SIG-M5 (cell line): Measurements from ENCODE around the gene PRSS33.

Experiments
- DNase-seq: peaks from one replicate; lab custom pipeline; 2025; lab: John Stamatoyannopoulos, UW

PRSS33 gene

GRCh38 chr16:2820836-2821486 is 33.6 kb upstream of the PRSS33 start:
- DNase-seq, result no peak

- DNase-seq, result no peak
Measured at GRCh38 chr16:2819939-2820835, 32.8 kb upstream of the PRSS33 start.

GRCh38 chr16:2819179-2819938 is 32.0 kb upstream of the PRSS33 start:
- DNase-seq, result no peak

GRCh38 chr16:2818272-2818876 is 31.0 kb upstream of the PRSS33 start:
- DNase-seq, result no peak

GRCh38 chr16:2817340-2818271 is 30.2 kb upstream of the PRSS33 start:
- DNase-seq, result no peak

GRCh38 chr16:2816751-2817339 is 29.5 kb upstream of the PRSS33 start, which contains the start of gene PRSS21:
Gene PRSS21 (plus strand): TSS chr16:2817237. CDS start chr16:2817269, 32 bp downstream.
- DNase-seq, result no peak

- no peak for DNase-seq
Measured at GRCh38 chr16:2815299-2815771, 28.0 kb upstream of the PRSS33 start.

- no peak for DNase-seq
Measured at GRCh38 chr16:2814551-2815298, 27.4 kb upstream of the PRSS33 start.

GRCh38 chr16:2813771-2814221 is 26.4 kb upstream of the PRSS33 start:
- no peak for DNase-seq

- no peak for DNase-seq
Measured at GRCh38 chr16:2811703-2812471, 24.5 kb upstream of the PRSS33 start.

GRCh38 chr16:2810651-2811050 is 23.3 kb upstream of the PRSS33 start:
- no peak for DNase-seq

GRCh38 chr16:2809149-2809760 is 21.9 kb upstream of the PRSS33 start:
- DNase-seq, result no peak

GRCh38 chr16:2808181-2808580 is 20.8 kb upstream of the PRSS33 start:
- no peak for DNase-seq

- DNase-seq, result no peak
Measured at GRCh38 chr16:2806286-2806685, 18.9 kb upstream of the PRSS33 start.

GRCh38 chr16:2804728-2805127 is 17.4 kb upstream of the PRSS33 start:
- DNase-seq, result no peak

GRCh38 chr16:2803545-2804195 is 16.3 kb upstream of the PRSS33 start:
- DNase-seq, result no peak

GRCh38 chr16:2799859-2800226 is 12.5 kb upstream of the PRSS33 start:
- no peak for DNase-seq
